Mesenchymal stem cell (in vitro differentiated cells and primary cell): Measurements from ENCODE around the gene CRACDL.

Experiments used
- DNase-seq: peaks from one replicate; pipeline ENCODE4 v3.0.0-alpha.2; 2013
- H2AFZ ChIP-seq: one replicate; pipeline ENCODE4 v1.6.1; 2013; ENCODE audit warnings: low read depth, mild to moderate bottlenecking, control low read depth, inconsistent platforms, low read length, moderate library complexity
- H2AK5ac ChIP-seq: 2 replicates; pipeline ENCODE4 v1.6.1; 2013; ENCODE audit warnings: low read length, moderate library complexity, mild to moderate bottlenecking, inconsistent platforms; ENCODE audit not compliant: severe bottlenecking
- H2BK120ac ChIP-seq: one replicate; pipeline ENCODE4 v1.6.1; 2013; ENCODE audit warnings: low read depth, mild to moderate bottlenecking, inconsistent platforms, low read length, moderate library complexity
- H2BK12ac ChIP-seq, 2 experiments: one replicate each; pipeline ENCODE4 v1.6.1; 2013; ENCODE audit warnings: inconsistent platforms in 2 of 2, low read length in 2 of 2, mild to moderate bottlenecking in 2 of 2, moderate library complexity in 2 of 2, control low read depth in 1 of 2
- H2BK15ac ChIP-seq: one replicate; pipeline ENCODE4 v1.6.1; 2013; ENCODE audit warnings: mild to moderate bottlenecking, low read depth, inconsistent platforms; ENCODE audit not compliant: poor library complexity, severe bottlenecking
- H2BK5ac ChIP-seq: 2 replicates; pipeline ENCODE4 v1.6.1; 2013; ENCODE audit warnings: low read depth, mild to moderate bottlenecking, low read length, control low read depth, inconsistent platforms; ENCODE audit not compliant: poor library complexity, severe bottlenecking
- H3K14ac ChIP-seq, 2 experiments: one replicate each; pipeline ENCODE4 v1.6.1; 2013; ENCODE audit warnings: inconsistent platforms in 2 of 2, low read length in 2 of 2, control low read depth in 1 of 2, mild to moderate bottlenecking in 1 of 2, moderate library complexity in 1 of 2
- H3K18ac ChIP-seq, 2 experiments: one replicate each; pipeline ENCODE4 v1.6.1; 2013; ENCODE audit warnings: inconsistent platforms in 2 of 2, low read length in 2 of 2, control low read depth in 1 of 2, low read depth in 1 of 2, mild to moderate bottlenecking in 1 of 2
- H3K23ac ChIP-seq, 2 experiments: one replicate each; pipeline ENCODE4 v1.6.1; 2013; ENCODE audit warnings: inconsistent platforms in 2 of 2, low read length in 2 of 2, mild to moderate bottlenecking in 2 of 2, moderate library complexity in 2 of 2, control low read depth in 1 of 2
- H3K27ac ChIP-seq: 2 replicates; pipeline ENCODE4 v1.5.1; 2013; ENCODE audit warnings: mild to moderate bottlenecking, moderate library complexity, low read length, control low read depth, inconsistent platforms; ENCODE audit not compliant: poor library complexity, severe bottlenecking
- H3K27me3 ChIP-seq, 2 experiments: 2 replicates each; pipeline versions ENCODE4 v1.6.1 to v1.7.0; 2013; ENCODE audit warnings: low read length in 2 of 2, mild to moderate bottlenecking in 2 of 2, moderate library complexity in 2 of 2, control low read depth in 1 of 2, inconsistent platforms in 1 of 2; ENCODE audit not compliant: control insufficient read depth in 1 of 2, insufficient read depth in 1 of 2
- H3K36me3 ChIP-seq, 2 experiments: 2 replicates each; pipeline versions ENCODE4 v1.6.1 to v1.7.0; 2013; ENCODE audit warnings: low read length in 2 of 2, control low read depth in 1 of 2, inconsistent platforms in 1 of 2, low read depth in 1 of 2, mild to moderate bottlenecking in 1 of 2; ENCODE audit not compliant: insufficient read depth in 2 of 2, control insufficient read depth in 1 of 2
- H3K4ac ChIP-seq, 2 experiments: one replicate each; pipeline ENCODE4 v1.6.1; 2013; ENCODE audit warnings: inconsistent platforms in 2 of 2, low read length in 2 of 2, mild to moderate bottlenecking in 2 of 2, moderate library complexity in 2 of 2, control low read depth in 1 of 2, low read depth in 1 of 2
- H3K4me1 ChIP-seq: 2 replicates; pipeline ENCODE4 v1.6.1; 2013; ENCODE audit warnings: low read depth, low read length, control low read depth; ENCODE audit not compliant: control insufficient read depth, insufficient read depth
- H3K4me2 ChIP-seq: 2 replicates; pipeline ENCODE4 v1.6.1; 2013; ENCODE audit warnings: low read length, mild to moderate bottlenecking, inconsistent platforms; ENCODE audit not compliant: poor library complexity, severe bottlenecking
- H3K4me3 ChIP-seq, 2 experiments: 2 replicates each; pipeline versions ENCODE4 v1.5.1 to v1.7.0; 2013; ENCODE audit warnings: low read length in 2 of 2, mild to moderate bottlenecking in 2 of 2, control low read depth in 1 of 2, low read depth in 1 of 2; ENCODE audit not compliant: insufficient read depth in 1 of 2
- H3K79me1 ChIP-seq: replicated peaks from 2 replicates; pipeline ENCODE4 v1.6.1; 2013; ENCODE audit warnings: mild to moderate bottlenecking, control low read depth, low read length, inconsistent platforms; ENCODE audit not compliant: poor library complexity, severe bottlenecking
- H3K9ac ChIP-seq: 2 replicates; pipeline ENCODE4 v1.7.0; 2013; ENCODE audit warnings: mild to moderate bottlenecking, low read length, moderate library complexity
- H3K9me3 ChIP-seq: 2 replicates; pipeline ENCODE4 v1.7.0; 2013; ENCODE audit warnings: mild to moderate bottlenecking, low read length; ENCODE audit not compliant: control insufficient read depth
- H4K8ac ChIP-seq: one replicate; pipeline ENCODE4 v1.6.1; 2013; ENCODE audit warnings: inconsistent platforms, mild to moderate bottlenecking, low read length, moderate library complexity
- H4K91ac ChIP-seq: one replicate; pipeline ENCODE4 v1.6.1; 2013; ENCODE audit warnings: mild to moderate bottlenecking, low read length, inconsistent platforms
- WGBS: methylation state at CpG from one replicate; pipeline ENCODE4 v1.1.7; 2013; ENCODE audit warnings: mixed read lengths; 5-methylcytosine and 5-hydroxymethylcytosine counted together

Gene CRACDL

GRCh38 chr2:98857001-98857400, 79.0 kb downstream of the CRACDL start:
- H3K27me3 ChIP-seq = peaks cover 2% of the 10 kb centered on the region in 2 experiments
- H3K9ac ChIP-seq = no peak overlapping the region
- no peak overlapping the region for H4K91ac ChIP-seq
- DNase-seq = no peak
- H3K23ac ChIP-seq = no peak overlapping the region
- no peak overlapping the region for H2BK15ac ChIP-seq
- H4K8ac ChIP-seq = no peak overlapping the region
- H3K4me3 ChIP-seq = no peak overlapping the region
- no peak overlapping the region for H3K4ac ChIP-seq
- no peak overlapping the region for H3K18ac ChIP-seq
- WGBS = no CpG with 5 or more reads among the region's 1 CpG
- peaks cover 25% of the 10 kb centered on the region for H3K9me3 ChIP-seq
- no peak overlapping the region for H2BK5ac ChIP-seq
- no peak overlapping the region for H3K27ac ChIP-seq
- H2BK12ac ChIP-seq = no peak overlapping the region
- H3K36me3 ChIP-seq = no peaks in the 10 kb centered on the region
- no peak overlapping the region for H3K4me2 ChIP-seq
- no peak overlapping the region for H2AK5ac ChIP-seq
- no peak overlapping the region for H2BK120ac ChIP-seq
- H2AFZ ChIP-seq = no peak overlapping the region
- no peak overlapping the region for H3K14ac ChIP-seq
- H3K4me1 ChIP-seq = no peaks in the 10 kb centered on the region
- H3K79me1 ChIP-seq = no peaks in the 10 kb centered on the region

DNA sequence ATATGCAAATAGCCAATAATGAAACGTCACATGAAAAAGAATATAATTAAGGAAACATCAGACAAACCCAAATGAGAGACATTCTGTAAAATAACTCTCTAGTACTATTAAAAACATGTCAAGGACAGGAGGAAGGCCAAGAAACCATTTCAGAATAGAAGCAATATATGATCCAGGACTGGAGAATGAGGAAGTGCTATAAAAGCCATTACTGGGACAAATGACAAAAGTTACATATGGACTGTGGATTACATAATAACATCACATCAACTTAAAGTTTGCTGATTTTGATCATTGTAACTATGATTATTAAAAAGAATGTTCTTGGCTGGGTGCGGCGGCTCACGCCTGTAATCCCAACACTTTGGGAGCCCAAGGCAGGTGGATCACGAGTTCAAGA, 81.3 kb downstream of the CRACDL start:
- Histone ChIP-seq H2BK12ac (no peak overlapping the region), H3K9me3 (peaks cover 24% of the 10 kb centered on the region), H3K4me2 (no peak overlapping the region), H4K91ac (no peak overlapping the region), H3K4ac (no peak overlapping the region), H2AFZ (no peak overlapping the region), H3K4me1 (no peaks in the 10 kb centered on the region), H3K79me1 (no peaks in the 10 kb centered on the region), H3K9ac (no peak overlapping the region), H3K18ac (no peak overlapping the region), H3K27ac (no peak overlapping the region), H2BK120ac (no peak overlapping the region), H3K14ac (no peak overlapping the region), H2BK15ac (no peak overlapping the region), H3K36me3 (no peaks in the 10 kb centered on the region), H3K27me3 (peaks cover 7 to 10% of the 10 kb centered on the region in 2 experiments), H3K4me3 (no peak overlapping the region), H4K8ac (no peak overlapping the region), H2BK5ac (no peak overlapping the region), H2AK5ac (no peak overlapping the region), H3K23ac (no peak overlapping the region)
- WGBS = no CpG with 5 or more reads among the region's 5 CpGs
- DNase-seq = no peak

- Histone ChIP-seq H2BK120ac (no peak overlapping the region), H3K79me1 (no peaks in the 10 kb centered on the region), H3K18ac (no peak overlapping the region), H3K4me2 (no peak overlapping the region), H3K36me3 (no peaks in the 10 kb centered on the region), H2BK15ac (no peak overlapping the region), H3K4ac (no peak overlapping the region), H2AK5ac (no peak overlapping the region), H3K27ac (no peak overlapping the region), H3K9ac (no peak overlapping the region), H2BK12ac (no peak overlapping the region), H3K4me3 (no peak overlapping the region), H3K23ac (no peak overlapping the region), H4K8ac (no peak overlapping the region), H3K9me3 (peaks cover 18% of the 10 kb centered on the region), H4K91ac (no peak overlapping the region), H2AFZ (no peak overlapping the region), H3K14ac (no peak overlapping the region), H3K4me1 (no peaks in the 10 kb centered on the region), H2BK5ac (no peak overlapping the region), H3K27me3 (peaks cover 7 to 11% of the 10 kb centered on the region in 2 experiments)
- DNase-seq = no peak
- WGBS = 100% methylated on average over 1 of the region's 2 CpGs
Measured at GRCh38 chr2:98852932-98853331, 83.1 kb downstream of the CRACDL start.

- H3K27me3 ChIP-seq = peaks cover 7 to 11% of the 10 kb centered on the region in 2 experiments
- no peak overlapping the region for H4K91ac ChIP-seq
- H3K9me3 ChIP-seq = no peaks in the 10 kb centered on the region
- H3K14ac ChIP-seq = no peak overlapping the region
- H3K4ac ChIP-seq = no peak overlapping the region
- no peaks in the 10 kb centered on the region for H3K36me3 ChIP-seq
- H3K27ac ChIP-seq = no peak overlapping the region
- H3K23ac ChIP-seq = no peak overlapping the region
- H2BK5ac ChIP-seq = no peak overlapping the region
- no peak overlapping the region for H4K8ac ChIP-seq
- H2BK12ac ChIP-seq = no peak overlapping the region
- H3K18ac ChIP-seq = no peak overlapping the region
- no peak overlapping the region for H2BK15ac ChIP-seq
- no peak overlapping the region for H3K9ac ChIP-seq
- DNase-seq = no peak
- no peaks in the 10 kb centered on the region for H3K4me1 ChIP-seq
- H3K4me2 ChIP-seq = no peak overlapping the region
- no peak overlapping the region for H2AFZ ChIP-seq
- 89% methylated on average over 10 of the region's 10 CpGs for WGBS
- no peak overlapping the region for H2BK120ac ChIP-seq
- H3K79me1 ChIP-seq = no peaks in the 10 kb centered on the region
- H3K4me3 ChIP-seq = no peak overlapping the region
- no peak overlapping the region for H2AK5ac ChIP-seq
Measured at GRCh38 chr2:98850074-98850473, 86.0 kb downstream of the CRACDL start.
